PC-9 (cell line): Measurements from ENCODE around the gene GPRC5C. TPM values are rescaled to one million over a fixed set of nuclear protein-coding genes. Genes with fewer than 3 reads are reported as not detected.

ENCODE experiments used
- BruUV-seq: library from RNA; stranded (reverse); fragments of 400-500 nt; replicated peaks from 2 replicates; lab custom pipeline; 2021; lab: Mats Ljungman, UMichigan
- CTCF ChIA-PET: fragments of 300-600 bp; sonication (Branson Sonifier 250); formaldehyde crosslinking; loops from one replicate; lab custom pipeline; 2022; ENCODE audit warnings: antibody characterized with exemption; lab: Charles Lee
- POLR2A ChIA-PET: fragments of 300-600 bp; sonication (Branson Sonifier 250); formaldehyde crosslinking; loops from one replicate; lab custom pipeline; 2022; ENCODE audit warnings: antibody characterized with exemption; ENCODE audit not compliant: unreplicated experiment; lab: Charles Lee
- DNase-seq, 2 experiments: peaks; one replicate each; pipeline versions ENCODE4 v3.0.0 to v3.0.0-alpha.2; 2015 to 2022; ENCODE audit warnings: mixed read lengths in 1 of 2
- H2AFZ ChIP-seq: fragments of 200-600 bp; sonication (generic); 2 replicates; pipeline ENCODE4 v1.8.1; 2017; ENCODE audit warnings: antibody characterized with exemption
- H3F3A ChIP-seq: fragments of 200-600 bp; sonication (generic); 2 replicates; pipeline ENCODE4 v1.8.1; 2017; ENCODE audit warnings: antibody characterized with exemption, mild to moderate bottlenecking, low read depth; ENCODE audit not compliant: insufficient read depth
- H3K27ac ChIP-seq: fragments of 200-600 bp; sonication (generic); 2 replicates; pipeline ENCODE4 v1.6.1; 2016; ENCODE audit warnings: mixed run types
- H3K27me3 ChIP-seq: fragments of 200-600 bp; sonication (generic); 2 replicates; pipeline ENCODE4 v1.6.1; 2016; ENCODE audit warnings: low read depth, mixed run types; ENCODE audit not compliant: insufficient read depth
- H3K36me3 ChIP-seq: fragments of 200-600 bp; sonication (generic); 2 replicates; pipeline ENCODE4 v1.6.1; 2016; ENCODE audit warnings: low read depth, mixed run types
- H3K4me1 ChIP-seq: fragments of 200-600 bp; sonication (generic); replicated peaks from 2 replicates; pipeline ENCODE4 v1.6.1; 2016; ENCODE audit warnings: mixed run types; ENCODE audit not compliant: insufficient read depth
- H3K4me2 ChIP-seq: fragments of 200-600 bp; sonication (generic); 2 replicates; pipeline ENCODE4 v1.6.1; 2017; ENCODE audit warnings: mixed run types
- H3K4me3 ChIP-seq: fragments of 200-600 bp; sonication (generic); 2 replicates; pipeline ENCODE4 v1.6.1; 2016; ENCODE audit warnings: mixed run types
- H3K79me2 ChIP-seq: fragments of 200-600 bp; sonication (generic); 2 replicates; pipeline ENCODE4 v1.6.1; 2017; ENCODE audit warnings: low read depth, mixed run types
- H3K9me2 ChIP-seq: fragments of 200-600 bp; sonication (generic); 2 replicates; pipeline ENCODE4 v1.8.1; 2017; ENCODE audit warnings: mild to moderate bottlenecking; ENCODE audit not compliant: insufficient read depth
- H3K9me3 ChIP-seq: fragments of 200-600 bp; sonication (generic); 2 replicates; pipeline ENCODE4 v1.8.1; 2016; ENCODE audit warnings: low read depth; ENCODE audit not compliant: insufficient read depth
- H4K20me1 ChIP-seq: fragments of 200-600 bp; sonication (generic); 2 replicates; pipeline ENCODE4 v1.8.1; 2017; ENCODE audit not compliant: insufficient read depth
- CTCF ChIP-seq: fragments of 200-600 bp; sonication (generic); conservative IDR thresholded peaks from 2 replicates; pipeline ENCODE4 v1.6.1; 2017; ENCODE audit warnings: mixed run types, antibody characterized with exemption, mild to moderate bottlenecking, moderate library complexity
- EZH2 ChIP-seq: fragments of 200-600 bp; sonication (generic); IDR thresholded peaks from 2 replicates; pipeline ENCODE4 v1.8.0; 2017; ENCODE audit warnings: antibody characterized with exemption, low read depth
- intact Hi-C: fragments of 100-400 bp; cut with micrococcal nuclease; formaldehyde crosslinking; loops from one replicate; pipeline ENCODE4 v1.10.0; 2022; ENCODE audit not compliant: unreplicated experiment
- total RNA-seq: library from RNA; stranded (reverse); gene quantifications from 2 replicates; pipeline ENCODE4 v1.2.3, GENCODE V29; 2021

The GPRC5C gene
- total RNA-seq, 1 experiment from 2014 or later: 27.9 TPM

- Histone ChIP-seq H3K79me2 (no peaks in the 10 kb centered on the region), H3K36me3 (no peaks in the 10 kb centered on the region), H3K4me1 (0 out of 2 replicates have a peak, but pooled peaks cover under 1% of the 10 kb centered on the region), H3F3A (no peaks in the 10 kb centered on the region), H2AFZ (no peak overlapping the region), H4K20me1 (no peaks in the 10 kb centered on the region), H3K27me3 (no peaks in the 10 kb centered on the region), H3K9me3 (no peaks in the 10 kb centered on the region), H3K4me2 (no peak overlapping the region), H3K4me3 (no peak overlapping the region), H3K9me2 (no peaks in the 10 kb centered on the region), H3K27ac (no peak overlapping the region)
- ChIA-PET CTCF (no interaction called here), POLR2A (interaction anchor here (0.7 kb wide), 1 partner anchor 69 kb away, joined by 11 read pairs; no protein-coding TSS in a partner anchor)
- no TSS peak for BruUV-seq
- DNase-seq: no peak
- intact Hi-C loops: no loop called here
- TF ChIP-seq EZH2 (no peak), CTCF (no peak)
Observed at GRCh38 chr17:74386386-74386785, 45.5 kb upstream of the GPRC5C start.

- no peak overlapping the region for H3K27ac ChIP-seq
- no peaks in the 10 kb centered on the region for H3K27me3 ChIP-seq
- H4K20me1 ChIP-seq: no peaks in the 10 kb centered on the region
- no peaks in the 10 kb centered on the region for H3K9me3 ChIP-seq
- ChIA-PET CTCF (no interaction called here), POLR2A (no interaction called here)
- H3K4me3 ChIP-seq: no peak overlapping the region
- H2AFZ ChIP-seq: no peak overlapping the region
- H3K9me2 ChIP-seq: no peaks in the 10 kb centered on the region
- no peak overlapping the region for H3K4me2 ChIP-seq
- H3K36me3 ChIP-seq: no peaks in the 10 kb centered on the region
- no TSS peak for BruUV-seq
- intact Hi-C loops: no loop called here
- no peaks in the 10 kb centered on the region for H3K4me1 ChIP-seq
- TF ChIP-seq CTCF: no peak
- no peak for TF ChIP-seq EZH2
- no peak for DNase-seq
- no peaks in the 10 kb centered on the region for H3F3A ChIP-seq
- H3K79me2 ChIP-seq: no peaks in the 10 kb centered on the region
Observed at GRCh38 chr17:74387365-74388218, 44.3 kb upstream of the GPRC5C start.

GRCh38 chr17:74389084-74389753, 42.7 kb upstream of the GPRC5C start:
- no peaks in the 10 kb centered on the region for H4K20me1 ChIP-seq
- H3K4me2 ChIP-seq: no peak overlapping the region
- no peaks in the 10 kb centered on the region for H3K4me1 ChIP-seq
- no peaks in the 10 kb centered on the region for H3K27me3 ChIP-seq
- no peak overlapping the region for H2AFZ ChIP-seq
- no peak for DNase-seq
- BruUV-seq: no TSS peak
- no peaks in the 10 kb centered on the region for H3F3A ChIP-seq
- no peaks in the 10 kb centered on the region for H3K79me2 ChIP-seq
- H3K4me3 ChIP-seq: no peak overlapping the region
- no peak overlapping the region for H3K27ac ChIP-seq
- no peaks in the 10 kb centered on the region for H3K9me3 ChIP-seq
- no peaks in the 10 kb centered on the region for H3K36me3 ChIP-seq
- no peaks in the 10 kb centered on the region for H3K9me2 ChIP-seq
- TF ChIP-seq EZH2 (no peak), CTCF (no peak)
- ChIA-PET CTCF (no interaction called here), POLR2A (no interaction called here)
- intact Hi-C loops: no loop called here
